Pancreas (tissue), 10 donors: ENCODE data around the gene FAM117A. TPM values are rescaled to one million over a fixed set of nuclear protein-coding genes. Genes with fewer than 3 reads are reported as not detected.

Experiments used
- ATAC-seq, 4 donors: fragments of 200-7000 bp; cut with Tn5 transposase; one replicate each; pipeline versions ENCODE4 v1.8.0 to v1.9.1; 2020; ENCODE audit warnings: mild to moderate bottlenecking in 4 of 4, moderate library complexity in 4 of 4
- DNase-seq, 6 donors: peaks; one replicate each; pipeline ENCODE4 v3.0.0-alpha.2; 2020
- FAIRE-seq: peaks from 2 replicates; lab custom pipeline; 2012; peaks lifted over from hg19 to GRCh38; lab: Jason Lieb, UNC
- H3K27ac ChIP-seq, 4 donors: fragments of 200-600 bp; sonication (generic); 1 replicate in 3 of 4; 2 replicates in 1 of 4; pipeline versions ENCODE4 v1.5.0 to v1.8.0; 2020
- H3K27me3 ChIP-seq, 4 donors: fragments of 200-600 bp; one replicate each; pipeline ENCODE4 v1.8.0; 2021
- H3K36me3 ChIP-seq, 3 donors: fragments of 200-600 bp; sonication (generic) in 1 of 3; one replicate each; pipeline versions ENCODE4 v1.5.0 to v1.8.0; 2020 to 2021
- H3K4me1 ChIP-seq, 3 donors: fragments of 200-600 bp; one replicate each; pipeline ENCODE4 v1.8.0; 2021
- H3K4me3 ChIP-seq, 4 donors: fragments of 200-600 bp; sonication (generic) in 2 of 4; one replicate each; pipeline versions ENCODE4 v1.5.0 to v1.8.0; 2020 to 2021
- H3K9me3 ChIP-seq, 4 donors: fragments of 200-600 bp; one replicate each; pipeline ENCODE4 v1.8.0; 2021
- CTCF ChIP-seq, 4 donors: fragments of 200-600 bp; sonication (generic) in 3 of 4; IDR thresholded peaks; one replicate each; pipeline versions ENCODE4 v1.5.0 to v1.8.0; 2021; ENCODE audit warnings: antibody characterized with exemption in 4 of 4
- WGBS, 2 donors: extraction: QIAGEN DNeasy Blood & Tissue Kit; methylation state at CpG; one replicate each; pipeline ENCODE4 v1.1.7; 2013; 5-methylcytosine and 5-hydroxymethylcytosine counted together
- intact Hi-C, 3 donors: fragments of 100-400 bp; cut with DNase I; formaldehyde crosslinking; loops; one replicate each; pipeline versions ENCODE4 v1.11.1 to v1.14.2; 2022
- polyA plus RNA-seq, 2 donors: library from polyadenylated mRNA; stranded (reverse); fragments of 200-250 nt; gene quantifications; one replicate each; pipeline ENCODE4 v1.2.3, GENCODE V29; 2013
- total RNA-seq, 6 donors: library from RNA; stranded (reverse); fragmentation: NEBNext Ultra II Directional in 4 of 6; extraction: Animal tissue kit (Norgen Biotek cat#: 25700) in 4 of 6; gene quantifications; one replicate each; pipeline versions ENCODE4 v1.2.1 to v1.2.4, GENCODE V29; 2021 to 2023
- donor health status: healthy with polysubstance abuse.
- donor health status: DM: no; HTN: no; CAD: no; lungs with moderate emphysema.
- donor health status: DM: no; HTN: no; CAD: no.
- donor health status: control.
- donor health status: control.
- donor health status: Bipolar disorder and iron deficiency.
- donor health status: DM: yes; HTN: yes; CAD: no.
- donor health status: DM: no; HTN: no; CAD: no.
- donor health status: DM: no; HTN: no; CAD: no.
- donor health status: DM: yes; HTN: yes; CAD: no.

FAM117A gene
- total and polyA plus RNA-seq, 8 donors: 5.3 to 14.8 (median 8.5) TPM

DNA sequence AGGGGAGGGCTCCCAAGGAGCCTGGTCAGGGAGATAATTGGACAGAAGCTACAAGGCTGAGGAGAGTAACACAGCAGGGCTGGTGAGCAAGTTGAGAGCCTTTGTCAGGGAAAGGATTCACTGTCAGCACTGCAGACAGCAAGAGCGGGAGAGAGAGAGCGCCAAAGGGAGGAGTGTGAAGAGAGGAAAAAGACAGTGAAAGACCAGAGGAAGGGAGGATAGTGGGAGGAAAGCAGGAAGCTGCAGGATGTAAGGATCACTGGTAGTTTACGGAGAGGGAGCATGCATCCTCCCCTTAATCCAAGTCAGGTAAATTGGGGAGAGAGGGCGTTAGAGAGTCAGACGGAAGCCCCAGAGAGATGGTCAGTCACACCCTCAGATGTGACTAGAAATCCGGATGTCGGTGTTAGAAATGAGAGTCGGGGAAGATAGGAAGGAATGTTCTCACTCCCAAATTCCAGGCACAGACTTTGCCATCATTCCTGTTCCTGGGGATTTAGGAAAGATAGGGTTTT lies 72.2 kb downstream of the FAM117A start:
- no peaks in the 10 kb centered on the region for H3K4me1 ChIP-seq
- no peaks in the 10 kb centered on the region for H3K9me3 ChIP-seq
- H3K36me3 ChIP-seq: no peaks in the 10 kb centered on the region
- no peaks in the 10 kb centered on the region for H3K27me3 ChIP-seq
- H3K27ac ChIP-seq: no peak overlapping the region
- ATAC-seq: no peak
- no peak for DNase-seq
- 55 to 56% methylated on average over 8 of the region's 8 CpGs for WGBS, 2 donors
- intact Hi-C loops: loop anchor here (5.0 to 10.0 kb wide), 2 partner anchors 119 to 277 kb away; partner anchors contain the start of gene PHB1 (in 1 of the 3)
- no peak for FAIRE-seq
- no peak overlapping the region for H3K4me3 ChIP-seq
- no peak for TF ChIP-seq CTCF (IDR thresholded peaks at IDR 0.05)

DNA sequence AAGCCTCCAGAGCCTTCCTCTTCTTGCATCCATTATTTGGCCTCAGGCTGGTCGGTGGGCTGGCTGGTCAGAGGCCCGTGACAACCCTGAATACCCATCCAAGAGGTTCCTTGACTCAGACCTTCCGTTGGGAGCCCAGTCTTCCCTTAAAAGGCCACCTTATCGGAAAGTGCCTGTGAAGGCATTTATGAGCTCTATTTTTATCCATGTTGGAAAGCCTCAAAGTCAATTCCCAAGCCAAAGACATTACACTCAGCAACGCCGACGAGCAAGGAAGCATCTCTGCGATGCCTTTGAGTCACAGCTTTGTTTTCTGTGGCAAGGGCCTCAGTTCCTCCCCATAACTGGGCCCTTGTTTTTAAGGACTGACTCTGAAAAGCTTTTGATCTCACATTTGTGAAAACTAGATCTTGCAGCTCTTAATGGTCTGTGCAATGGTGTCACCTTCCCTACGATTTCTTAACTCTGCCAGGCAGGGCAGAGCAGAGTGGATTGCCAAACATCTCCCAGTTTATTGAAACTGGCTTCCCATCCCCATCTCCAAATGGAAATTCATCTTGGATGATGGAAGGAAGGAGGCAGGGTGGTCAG lies 72.8 kb downstream of the FAM117A start:
- Histone ChIP-seq H3K27me3 (no peaks in the 10 kb centered on the region), H3K9me3 (no peaks in the 10 kb centered on the region), H3K27ac (no peak overlapping the region), H3K4me1 (no peaks in the 10 kb centered on the region), H3K4me3 (no peak overlapping the region), H3K36me3 (no peaks in the 10 kb centered on the region)
- DNase-seq (no peak), ATAC-seq (no peak), FAIRE-seq (no peak)
- intact Hi-C loops: loop anchor here (5.0 to 10.0 kb wide), 2 partner anchors 119 to 276 kb away; partner anchors contain the start of gene PHB1 (in 1 of the 3)
- no peak for TF ChIP-seq CTCF (IDR thresholded peaks at IDR 0.05)
- 71 to 76% methylated on average over 9 of the region's 9 CpGs for WGBS, 2 donors

GRCh38 chr17:49690256-49690655 lies 73.7 kb downstream of the FAM117A start:
- H3K4me3 ChIP-seq: no peak overlapping the region
- H3K27ac ChIP-seq: no peak overlapping the region
- no peak for TF ChIP-seq CTCF (IDR thresholded peaks at IDR 0.05)
- DNase-seq (no peak), ATAC-seq (no peak), FAIRE-seq (no peak)
- no peaks in the 10 kb centered on the region for H3K36me3 ChIP-seq
- intact Hi-C loops: loop anchor here (5.0 to 10.0 kb wide), 2 partner anchors 118 to 275 kb away; partner anchors contain the start of gene PHB1 (in 1 of the 3)
- 53 to 56% methylated on average over 2 of the region's 2 CpGs for WGBS, 2 donors
- no peaks in the 10 kb centered on the region for H3K9me3 ChIP-seq
- no peaks in the 10 kb centered on the region for H3K4me1 ChIP-seq
- no peaks in the 10 kb centered on the region for H3K27me3 ChIP-seq

GRCh38 chr17:49688848-49689247 lies 75.1 kb downstream of the FAM117A start:
- H3K27ac ChIP-seq: no peak overlapping the region

More at GRCh38 chr17:49688848-49689247, 75.1 kb downstream of the FAM117A start:
- no peak for DNase-seq
- intact Hi-C loops: no loop called here
- FAIRE-seq: no peak
- Histone ChIP-seq H3K9me3 (no peaks in the 10 kb centered on the region), H3K36me3 (no peaks in the 10 kb centered on the region), H3K27me3 (no peaks in the 10 kb centered on the region), H3K4me1 (no peaks in the 10 kb centered on the region), H3K4me3 (no peak overlapping the region)
- TF ChIP-seq CTCF (IDR thresholded peaks at IDR 0.05): no peak
- WGBS, 2 donors: 81 to 86% methylated on average over 4 of the region's 4 CpGs
- ATAC-seq: no peak
